ENCODE measurements around the gene LTB.

Gene LTB

GRCh38 chr6:31545291-31545690, 36.9 kb downstream of the LTB start:
- no peak for DNase-seq
- no peak overlapping the region for H3K27ac Mint-ChIP-seq
- peaks cover 19% of the 10 kb centered on the region for H3K36me3 Mint-ChIP-seq
- CTCF ChIA-PET, result interaction anchor here (1.3 to 17.7 kb wide), 2 partner anchors 44 to 193 kb away, joined by 4 to 1087 read pairs; partner anchors contain the start of genes LST1, LTB, NCR3 and TNF
- H3K4me3 Mint-ChIP-seq, result no peak overlapping the region
- peaks cover 67% of the 10 kb centered on the region for H3K4me1 Mint-ChIP-seq
- H3K27me3 Mint-ChIP-seq, result no peaks in the 10 kb centered on the region
- H3K9me3 Mint-ChIP-seq, result no peaks in the 10 kb centered on the region

- no peaks in the 10 kb centered on the region for H3K9me3 Mint-ChIP-seq
- no peak overlapping the region for H3K4me3 Mint-ChIP-seq
- DNase-seq, result no peak
- peaks cover 73% of the 10 kb centered on the region for H3K4me1 Mint-ChIP-seq
- H3K27me3 Mint-ChIP-seq, result no peaks in the 10 kb centered on the region
- CTCF ChIA-PET, result interaction anchor here (17.7 kb wide), 1 partner anchor 44 kb away, joined by 1087 read pairs; the partner anchor contains the start of genes LST1, LTB, NCR3 and TNF
- H3K27ac Mint-ChIP-seq, result no peak overlapping the region
- peaks cover 20% of the 10 kb centered on the region for H3K36me3 Mint-ChIP-seq
These were observed 37.5 kb downstream of the LTB start for GRCh38 chr6:31544676-31545075.

DNA sequence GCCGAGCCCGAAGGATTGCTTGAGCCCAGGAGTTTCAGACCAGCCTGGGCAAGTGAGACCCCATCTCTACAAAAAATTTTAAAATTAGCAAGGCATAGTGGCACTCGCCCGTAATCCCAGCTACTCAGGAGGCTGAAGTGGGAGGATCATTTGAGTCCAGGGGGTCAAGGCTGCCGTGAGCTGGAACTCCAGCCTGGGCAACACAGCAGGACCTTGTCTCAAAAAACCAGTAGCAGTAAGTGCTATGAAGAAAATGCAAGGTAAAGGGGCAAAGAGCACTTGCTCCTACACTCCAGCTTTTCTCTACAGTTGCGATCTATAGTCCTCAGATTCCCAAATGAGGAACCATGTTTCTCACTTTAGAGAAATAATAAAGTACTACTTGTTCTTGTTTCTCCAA, 38.6 kb downstream of the LTB start:
- Mint-ChIP-seq H3K36me3 (peaks cover 28% of the 10 kb centered on the region), H3K4me1 (peaks cover 74% of the 10 kb centered on the region), H3K9me3 (no peaks in the 10 kb centered on the region), H3K27me3 (no peaks in the 10 kb centered on the region), H3K4me3 (peak overlapping the region; percentile 99), H3K27ac (no peak overlapping the region)
- CTCF ChIA-PET, result interaction anchor here (5.9 kb wide), 1 partner anchor 54 kb away, joined by 31 read pairs; no protein-coding TSS in a partner anchor
- DNase-seq, result no peak

DNA sequence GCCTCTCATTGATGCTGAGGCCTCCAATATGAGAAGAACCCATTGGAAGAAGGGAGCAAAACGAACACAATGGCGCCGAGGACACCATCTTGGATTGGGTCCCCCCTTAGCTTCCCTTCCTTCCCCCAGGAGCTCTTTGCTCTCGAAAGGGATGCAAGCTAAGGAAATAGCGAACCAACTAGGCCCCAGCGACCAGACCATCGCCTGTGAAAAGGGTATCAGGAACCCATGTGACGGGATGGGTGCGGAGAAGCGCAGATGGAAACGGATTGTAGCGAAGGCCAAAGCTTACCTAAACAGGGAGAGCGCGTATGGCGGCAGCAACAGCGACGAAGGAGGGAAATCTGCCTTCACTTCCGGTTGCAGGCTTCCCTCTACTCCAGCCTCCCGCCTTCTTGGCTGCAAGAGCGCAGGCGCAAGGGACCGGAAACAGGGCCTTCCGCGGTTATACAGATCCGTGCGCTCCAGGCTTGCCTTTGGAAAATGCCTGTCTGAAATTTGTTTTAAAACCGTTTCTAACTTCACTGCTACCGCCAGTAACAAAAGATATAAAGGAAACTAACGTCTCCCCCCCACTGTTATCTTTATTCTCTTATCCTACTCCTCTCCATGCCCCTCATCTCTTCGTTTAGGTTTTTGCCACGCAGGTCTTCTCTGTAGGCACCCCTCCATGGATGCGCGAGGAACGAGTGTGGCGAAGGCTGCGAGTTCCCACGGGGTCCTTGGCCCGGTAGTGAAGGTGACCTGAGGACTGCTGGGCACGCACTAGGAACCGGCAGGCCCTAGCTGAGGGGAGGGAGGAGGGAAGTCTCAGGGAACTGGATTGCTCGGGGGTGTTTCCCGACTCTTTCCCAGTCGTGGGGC, 40.3 kb downstream of the LTB start, which contains the start of gene DDX39B:
Gene DDX39B, minus strand, starts transcription at position 346 of the 864 bp plus-strand sequence. CDS start 1,471 bp downstream, outside the sequence.
- peaks cover 68% of the 10 kb centered on the region for H3K4me1 Mint-ChIP-seq
- H3K36me3 Mint-ChIP-seq, result peaks cover 39% of the 10 kb centered on the region
- CTCF ChIA-PET, result interaction anchor here (1.1 to 5.9 kb wide), 8 partner anchors 9 to 321 kb away, joined by 3 to 31 read pairs (median 4); partner anchors contain the start of gene NCR3
- no peaks in the 10 kb centered on the region for H3K9me3 Mint-ChIP-seq
- peak within 1 kb of the TSS; percentile 98 for H3K27ac Mint-ChIP-seq
- peak; percentile 95 for DNase-seq
- peak within 1 kb of the TSS; percentile 99 for H3K4me3 Mint-ChIP-seq
- no peaks in the 10 kb centered on the region for H3K27me3 Mint-ChIP-seq

DNA sequence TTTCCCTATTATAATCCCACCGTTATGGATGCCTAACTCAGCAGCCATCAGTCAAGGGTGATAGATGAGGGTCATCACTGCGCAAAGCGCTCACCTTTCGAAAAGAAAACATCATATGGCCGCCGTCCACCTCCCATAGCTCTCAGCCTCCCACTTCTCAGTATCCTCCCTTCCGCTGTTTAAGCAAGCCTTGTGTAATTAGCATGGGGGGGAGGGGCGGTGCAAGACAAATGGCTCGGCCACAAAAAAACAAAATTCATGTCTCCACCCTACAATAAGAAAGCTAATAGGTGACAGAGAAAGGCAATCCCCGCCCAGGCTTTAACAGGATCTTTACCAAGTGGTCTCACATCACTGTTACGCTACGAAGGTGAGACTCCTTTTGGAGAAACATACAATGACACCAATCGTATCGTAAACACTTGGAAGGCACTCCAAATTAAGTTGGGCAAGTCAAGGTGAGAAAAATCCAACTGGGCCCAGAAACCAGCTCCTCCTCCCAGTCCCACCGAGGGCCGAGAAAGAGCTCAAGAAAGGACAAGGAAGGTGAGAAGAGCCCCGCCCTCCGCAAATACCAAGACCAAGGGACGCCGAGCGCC, 41.1 kb downstream of the LTB start:
- Mint-ChIP-seq H3K27me3 (no peaks in the 10 kb centered on the region), H3K4me1 (peaks cover 67% of the 10 kb centered on the region), H3K4me3 (peak overlapping the region; percentile 99), H3K36me3 (peaks cover 45% of the 10 kb centered on the region), H3K9me3 (no peaks in the 10 kb centered on the region), H3K27ac (peak overlapping the region; percentile 98)
- CTCF ChIA-PET, result interaction anchor here (0.7 to 5.9 kb wide), 8 partner anchors 10 to 144 kb away, joined by 3 to 31 read pairs (median 4); partner anchors contain the start of gene NCR3
- DNase-seq, result peak; percentile 80

- peaks cover 51% of the 10 kb centered on the region for H3K36me3 Mint-ChIP-seq
- H3K4me1 Mint-ChIP-seq, result peaks cover 68% of the 10 kb centered on the region
- H3K4me3 Mint-ChIP-seq, result peak overlapping the region; percentile 99
- CTCF ChIA-PET, result interaction anchor here (0.7 to 5.9 kb wide), 6 partner anchors 10 to 140 kb away, joined by 3 to 31 read pairs (median 9); no protein-coding TSS in a partner anchor
- no peak for DNase-seq
- no peaks in the 10 kb centered on the region for H3K9me3 Mint-ChIP-seq
- H3K27me3 Mint-ChIP-seq, result no peaks in the 10 kb centered on the region
- peak overlapping the region; percentile 98 for H3K27ac Mint-ChIP-seq
These were observed 41.6 kb downstream of the LTB start for GRCh38 chr6:31540640-31541039.

GRCh38 chr6:31538805-31539400, 43.3 kb downstream of the LTB start:
- peak overlapping the region; percentile 6 for H3K27ac Mint-ChIP-seq
- H3K9me3 Mint-ChIP-seq, result no peaks in the 10 kb centered on the region
- H3K4me1 Mint-ChIP-seq, result peaks cover 69% of the 10 kb centered on the region
- no peaks in the 10 kb centered on the region for H3K27me3 Mint-ChIP-seq
- CTCF ChIA-PET, result interaction anchor here (1.3 to 5.9 kb wide), 2 partner anchors 42 to 58 kb away, joined by 3 to 31 read pairs; no protein-coding TSS in a partner anchor
- H3K4me3 Mint-ChIP-seq, result peak overlapping the region; percentile 99
- no peak for DNase-seq
- peaks cover 67% of the 10 kb centered on the region for H3K36me3 Mint-ChIP-seq

DNA sequence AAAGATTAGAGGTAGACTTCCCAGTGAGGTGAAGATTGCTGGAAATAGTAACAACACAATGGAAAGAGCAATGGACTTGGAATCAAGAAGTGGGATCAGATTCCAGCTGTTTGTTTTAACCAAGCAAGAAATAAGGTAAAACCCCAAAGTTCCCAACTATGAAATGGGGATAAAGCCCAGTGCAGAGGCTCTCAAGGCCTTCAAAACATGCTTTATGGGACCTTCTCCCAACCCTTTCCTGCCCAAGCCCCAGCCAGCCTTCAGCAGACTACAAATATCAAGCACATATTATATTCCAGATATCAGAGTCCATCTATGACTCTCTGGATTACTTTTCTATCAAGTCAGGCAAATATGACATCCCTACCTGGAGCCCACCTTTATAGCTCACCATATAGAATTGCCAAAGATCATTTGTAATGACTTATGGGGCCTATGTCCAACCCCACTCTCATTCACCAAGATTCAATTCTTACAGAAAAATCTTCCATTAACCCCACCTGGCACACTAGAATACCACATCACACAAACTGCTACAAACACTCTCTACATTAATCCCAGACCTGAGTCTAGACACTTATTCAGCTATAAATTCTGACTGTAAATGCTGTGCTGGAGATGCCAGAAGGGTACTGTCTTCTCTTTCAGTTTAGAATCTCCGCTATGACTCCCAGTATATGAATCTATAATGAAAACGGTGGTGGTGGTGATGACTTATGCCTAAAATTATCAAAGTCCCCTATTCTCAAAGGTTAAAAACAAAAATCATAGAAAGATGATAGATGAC, 46.5 kb downstream of the LTB start:
- DNase-seq, result no peak
- Mint-ChIP-seq H3K9me3 (no peaks in the 10 kb centered on the region), H3K4me3 (no peak overlapping the region), H3K27me3 (no peaks in the 10 kb centered on the region), H3K27ac (no peak overlapping the region), H3K36me3 (peaks cover 85% of the 10 kb centered on the region), H3K4me1 (peaks cover 65% of the 10 kb centered on the region)
- CTCF ChIA-PET, result interaction anchor here (1.4 kb wide), 1 partner anchor 62 kb away, joined by 5 read pairs; no protein-coding TSS in a partner anchor

DNA sequence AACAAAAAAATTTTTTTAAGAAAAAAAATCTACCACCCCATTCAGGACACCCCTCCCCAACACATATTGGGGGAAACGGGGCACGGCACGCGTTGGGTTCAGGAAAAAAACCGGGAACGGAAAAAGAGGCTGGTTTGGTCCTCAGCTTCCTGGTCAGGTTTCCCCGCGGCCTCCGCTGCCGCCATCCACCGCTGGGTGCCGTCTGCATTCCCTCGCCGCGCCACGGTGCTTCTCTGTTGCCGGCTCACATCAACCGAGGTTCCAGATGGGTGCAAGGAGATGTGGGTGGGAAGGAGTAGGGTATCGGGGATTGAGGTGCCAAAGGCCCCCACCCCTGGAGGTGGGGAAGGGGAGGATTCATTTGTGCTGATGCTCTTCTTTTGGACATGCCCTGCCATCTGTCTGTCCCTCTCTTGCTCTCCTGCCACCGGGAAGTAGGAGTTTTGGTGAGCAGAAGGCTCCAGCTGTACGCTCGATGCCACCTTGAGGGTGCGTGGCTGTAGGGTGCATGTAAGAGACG, 47.6 kb downstream of the LTB start:
- CTCF ChIA-PET, result no interaction called here
- Mint-ChIP-seq H3K4me1 (peaks cover 54% of the 10 kb centered on the region), H3K36me3 (peaks cover 86% of the 10 kb centered on the region)

DNA sequence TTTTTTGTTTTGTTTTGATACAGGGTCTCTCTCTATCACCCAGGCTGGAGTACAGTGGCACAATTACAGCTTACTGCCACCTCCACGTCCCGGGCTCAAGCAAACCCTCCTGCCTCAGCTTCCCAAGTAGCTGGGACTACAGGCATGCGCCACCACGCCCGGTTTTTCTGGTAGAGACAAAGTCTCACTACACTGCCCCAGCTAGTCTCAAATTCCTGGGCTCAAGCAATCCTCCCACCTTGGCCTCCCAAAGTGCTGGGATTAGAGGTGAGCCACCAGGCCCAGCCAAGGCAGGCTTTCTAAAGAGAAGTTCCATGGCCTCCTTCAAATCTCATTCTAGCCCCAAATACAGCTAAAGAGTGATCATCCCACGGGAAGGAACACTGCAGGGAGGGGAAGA, 48.2 kb downstream of the LTB start:
- Mint-ChIP-seq H3K4me1 (peaks cover 48% of the 10 kb centered on the region), H3K4me3 (no peak overlapping the region), H3K27ac (no peak overlapping the region), H3K27me3 (no peaks in the 10 kb centered on the region), H3K36me3 (peaks cover 80% of the 10 kb centered on the region), H3K9me3 (no peaks in the 10 kb centered on the region)
- CTCF ChIA-PET, result no interaction called here
- no peak for DNase-seq

More for the DNA sequence above, 47.6 kb downstream of the LTB start:
- DNase-seq, result no peak
- Mint-ChIP-seq H3K9me3 (no peaks in the 10 kb centered on the region), H3K27me3 (no peaks in the 10 kb centered on the region), H3K4me3 (no peak overlapping the region), H3K27ac (no peak overlapping the region)

GRCh38 chr6:31533455-31533841, 48.8 kb downstream of the LTB start:
- Mint-ChIP-seq H3K9me3 (no peaks in the 10 kb centered on the region), H3K36me3 (peaks cover 76% of the 10 kb centered on the region), H3K4me1 (peaks cover 43% of the 10 kb centered on the region), H3K27ac (peak overlapping the region; percentile 19), H3K27me3 (no peaks in the 10 kb centered on the region), H3K4me3 (no peak overlapping the region)
- CTCF ChIA-PET, result no interaction called here
- DNase-seq, result no peak

- no peak overlapping the region for H3K4me3 Mint-ChIP-seq
These were observed 49.4 kb downstream of the LTB start for GRCh38 chr6:31532644-31533454.

More at GRCh38 chr6:31532644-31533454, 49.4 kb downstream of the LTB start:
- H3K4me1 Mint-ChIP-seq, result peaks cover 39% of the 10 kb centered on the region
- no peaks in the 10 kb centered on the region for H3K9me3 Mint-ChIP-seq
- H3K27me3 Mint-ChIP-seq, result no peaks in the 10 kb centered on the region
- no peak for DNase-seq
- H3K27ac Mint-ChIP-seq, result peak overlapping the region; percentile 19
- peaks cover 76% of the 10 kb centered on the region for H3K36me3 Mint-ChIP-seq
- CTCF ChIA-PET, result no interaction called here

All from activated naive CD4-positive, alpha-beta T cell treated with anti-CD3 and anti-CD28 coated beads, Interleukin-2, amount 10 ng/mL, durations not matched to agents 7 days and 5 days (primary cell).